Gastroesophageal sphincter (tissue), 3 donors: ENCODE data around the gene CTTNBP2.

Experiments
- EP300 ChIP-seq: sonication (generic); formaldehyde crosslinking; IDR thresholded peaks from one replicate; pipeline ENCODE4 v1.6.1; 2017; ENCODE audit warnings: antibody characterized with exemption, mild to moderate bottlenecking
- POLR2A ChIP-seq, 2 donors: fragments of 450-650 bp; IDR thresholded peaks; one replicate each; pipeline ENCODE4 v1.6.1; 2017; ENCODE audit warnings: antibody characterized with exemption in 2 of 2, mild to moderate bottlenecking in 2 of 2, moderate library complexity in 1 of 2
- TF ChIP-seq, protein P1 (sequence below), 4 experiments: fragments of 200-600 bp in 2 of 4; fragments of 450-650 bp in 2 of 4; sonication (generic) in 1 of 4; IDR thresholded peaks; one replicate each; pipeline ENCODE4 v1.5.1; 2017 to 2019; ENCODE audit warnings: antibody characterized with exemption in 4 of 4, mild to moderate bottlenecking in 2 of 4, moderate library complexity in 2 of 4

DNA sequence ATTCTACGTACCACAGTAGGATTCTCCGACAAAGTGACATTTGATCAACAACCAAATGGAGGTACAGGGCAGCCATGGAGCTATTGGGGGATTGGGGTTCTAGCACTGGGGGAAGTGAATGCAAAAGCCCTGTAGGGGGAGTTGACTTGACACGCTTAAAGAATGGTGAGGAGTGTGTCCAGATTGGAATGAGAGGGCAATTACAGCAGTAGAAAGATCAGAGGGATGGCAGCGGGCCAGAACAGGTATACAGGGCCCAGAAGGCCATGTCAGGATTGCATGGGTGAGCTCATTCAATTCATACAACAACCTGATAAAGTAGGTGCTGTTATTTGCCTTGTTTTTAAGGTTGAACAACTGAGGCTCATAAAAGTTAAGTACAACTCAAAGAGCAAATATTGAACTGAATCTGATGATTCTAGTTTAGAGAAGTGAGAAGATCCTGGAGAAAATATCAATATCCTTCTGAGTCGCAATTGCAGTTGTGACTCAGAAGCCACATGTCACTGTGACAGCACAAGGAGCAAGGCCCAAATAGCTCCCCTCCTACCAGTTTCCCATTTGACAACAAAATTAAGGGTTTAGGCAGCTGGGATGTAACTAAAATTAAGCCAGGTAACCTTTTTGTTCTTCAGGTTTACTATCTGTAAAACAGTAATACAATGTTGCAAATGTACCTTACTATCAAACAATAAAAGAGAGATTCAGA is 28.0 kb upstream of the CTTNBP2 start:
- TF ChIP-seq POLR2A (IDR thresholded peaks at IDR 0.05) = no peak
- TF ChIP-seq, protein P1, sequence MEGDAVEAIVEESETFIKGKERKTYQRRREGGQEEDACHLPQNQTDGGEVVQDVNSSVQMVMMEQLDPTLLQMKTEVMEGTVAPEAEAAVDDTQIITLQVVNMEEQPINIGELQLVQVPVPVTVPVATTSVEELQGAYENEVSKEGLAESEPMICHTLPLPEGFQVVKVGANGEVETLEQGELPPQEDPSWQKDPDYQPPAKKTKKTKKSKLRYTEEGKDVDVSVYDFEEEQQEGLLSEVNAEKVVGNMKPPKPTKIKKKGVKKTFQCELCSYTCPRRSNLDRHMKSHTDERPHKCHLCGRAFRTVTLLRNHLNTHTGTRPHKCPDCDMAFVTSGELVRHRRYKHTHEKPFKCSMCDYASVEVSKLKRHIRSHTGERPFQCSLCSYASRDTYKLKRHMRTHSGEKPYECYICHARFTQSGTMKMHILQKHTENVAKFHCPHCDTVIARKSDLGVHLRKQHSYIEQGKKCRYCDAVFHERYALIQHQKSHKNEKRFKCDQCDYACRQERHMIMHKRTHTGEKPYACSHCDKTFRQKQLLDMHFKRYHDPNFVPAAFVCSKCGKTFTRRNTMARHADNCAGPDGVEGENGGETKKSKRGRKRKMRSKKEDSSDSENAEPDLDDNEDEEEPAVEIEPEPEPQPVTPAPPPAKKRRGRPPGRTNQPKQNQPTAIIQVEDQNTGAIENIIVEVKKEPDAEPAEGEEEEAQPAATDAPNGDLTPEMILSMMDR (IDR thresholded peaks at IDR 0.05) = no peak
- TF ChIP-seq EP300 = no peak
